Measurements from ENCODE around the gene ASMT. TPM values are rescaled to one million over a fixed set of nuclear protein-coding genes. Genes with fewer than 3 reads are reported as not detected.
A peak's percentile ranks its signal among the peaks of the same experiment; 100 is the strongest.

Gene ASMT
- total and polyA plus RNA-seq, 10 of the 15 experiments (the other 5 are each of a cell fraction or from before 2014, with no cell fraction given) = 0.18 to 0.29 TPM; not detected in 8

GRCh38 chrX:1609311-1609710 is 5.5 kb upstream of the ASMT start:
- Histone ChIP-seq H3K9ac (ENCODE audit: control insufficient read depth, insufficient read depth, low read length) (no peak overlapping the region), H4K20me1 (ENCODE audit: control insufficient read depth, insufficient read depth) (no peaks in the 10 kb centered on the region), H3K36me3 (ENCODE audit: control insufficient read depth in 2 of 2, insufficient read depth in 2 of 2, low read length in 1 of 2) (no peaks in the 10 kb centered on the region; a peak in 1 of 4 replicates), H3K27ac (ENCODE audit: control insufficient read depth, insufficient read depth) (no peak overlapping the region), H3K4me2 (ENCODE audit: control insufficient read depth, insufficient read depth) (no peak overlapping the region), H3K4me3 (no peak overlapping the region), H2AFZ (ENCODE audit: control insufficient read depth, low read depth, low read length) (no peak overlapping the region), H3K27me3 (replicated peaks in 1 of 2; ENCODE audit: control insufficient read depth in 2 of 2, insufficient read depth in 2 of 2, low read length in 1 of 2) (no peaks in the 10 kb centered on the region; a peak in 1 of 4 replicates), H3K79me2 (ENCODE audit: control insufficient read depth, insufficient read depth, low read length) (no peaks in the 10 kb centered on the region), H3K9me3 (replicated peaks; ENCODE audit: control insufficient read depth, insufficient read depth, low read length) (no peaks in the 10 kb centered on the region), H3K4me1 (ENCODE audit: control insufficient read depth, insufficient read depth, low read length) (no peaks in the 10 kb centered on the region; the same call in 1 of the 2 replicates)
- in situ Hi-C loops (cut with MboI) = no loop called here
- intact Hi-C loops (cut with micrococcal nuclease; ENCODE audit: unreplicated experiment) = no loop called here
- WGBS (ENCODE audit: insufficient coverage, insufficient replicate concordance, low lambda C conversion rate, missing lambda C conversion rate) = 48% methylated on average over 10 of the region's 11 CpGs
- DNase-seq (ENCODE audit: low read depth, low spot score) (no peak), FAIRE-seq (no peak), ATAC-seq (peak; percentile 15)
- ChIA-PET POLR2A (no interaction called here), CTCF (no interaction called here), RAD21 (ENCODE audit: unreplicated experiment) (no interaction called here), SMC1A (ENCODE audit: uncharacterized antibody, unreplicated experiment) (no interaction called here)
- BruUV-seq (replicated peaks) = no TSS peak
- TF ChIP-seq ZNF217 (IDR thresholded peaks at IDR 0.05) (no peak), ZNF207 (IDR thresholded peaks at IDR 0.05; ENCODE audit: borderline replicate concordance) (no peak), EZH2 (IDR thresholded peaks at IDR 0.05; ENCODE audit: borderline replicate concordance, control insufficient read depth, low read depth, low read length) (no peak), CBX3 (IDR thresholded peaks at IDR 0.05; ENCODE audit: borderline replicate concordance, low read depth) (no peak), MEF2B (IDR thresholded peaks at IDR 0.05; ENCODE audit: partially characterized antibody, poor library complexity, severe bottlenecking) (no peak), PAX8 (IDR thresholded peaks at IDR 0.05) (no peak), CTCF (IDR thresholded peaks at IDR 0.05 in 2 of 3, conservative IDR thresholded peaks at IDR 0.05 in 1 of 3; ENCODE audit: control insufficient read depth in 2 of 3, extremely low read depth in 1 of 3, insufficient read depth in 1 of 3, low read depth in 3 of 3, low read length in 3 of 3) (no peak), MTA3 (IDR thresholded peaks at IDR 0.05; ENCODE audit: borderline replicate concordance, low read length) (no peak), BCL3 (IDR thresholded peaks at IDR 0.05; ENCODE audit: borderline replicate concordance, insufficient read depth, low read depth, low read length, poor library complexity, severe bottlenecking) (no peak), BMI1 (IDR thresholded peaks at IDR 0.05; ENCODE audit: borderline replicate concordance) (no peak), POLR2A (IDR thresholded peaks at IDR 0.05; ENCODE audit: low read depth, low read length) (no peak), EP300 (IDR thresholded peaks at IDR 0.05; ENCODE audit: borderline replicate concordance in 1 of 2, control insufficient read depth in 1 of 2, low read depth in 2 of 2, low read length in 2 of 2) (no peak), ZNF274 (IDR thresholded peaks at IDR 0.05; ENCODE audit: insufficient read depth, insufficient read length) (no peak), IRF4 (IDR thresholded peaks at IDR 0.05; ENCODE audit: low read depth, low read length) (no peak)
- TF ChIP-seq, protein P1, sequence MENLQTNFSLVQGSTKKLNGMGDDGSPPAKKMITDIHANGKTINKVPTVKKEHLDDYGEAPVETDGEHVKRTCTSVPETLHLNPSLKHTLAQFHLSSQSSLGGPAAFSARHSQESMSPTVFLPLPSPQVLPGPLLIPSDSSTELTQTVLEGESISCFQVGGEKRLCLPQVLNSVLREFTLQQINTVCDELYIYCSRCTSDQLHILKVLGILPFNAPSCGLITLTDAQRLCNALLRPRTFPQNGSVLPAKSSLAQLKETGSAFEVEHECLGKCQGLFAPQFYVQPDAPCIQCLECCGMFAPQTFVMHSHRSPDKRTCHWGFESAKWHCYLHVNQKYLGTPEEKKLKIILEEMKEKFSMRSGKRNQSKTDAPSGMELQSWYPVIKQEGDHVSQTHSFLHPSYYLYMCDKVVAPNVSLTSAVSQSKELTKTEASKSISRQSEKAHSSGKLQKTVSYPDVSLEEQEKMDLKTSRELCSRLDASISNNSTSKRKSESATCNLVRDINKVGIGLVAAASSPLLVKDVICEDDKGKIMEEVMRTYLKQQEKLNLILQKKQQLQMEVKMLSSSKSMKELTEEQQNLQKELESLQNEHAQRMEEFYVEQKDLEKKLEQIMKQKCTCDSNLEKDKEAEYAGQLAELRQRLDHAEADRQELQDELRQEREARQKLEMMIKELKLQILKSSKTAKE (IDR thresholded peaks at IDR 0.05; ENCODE audit: low read depth, poor library complexity, severe bottlenecking) = no peak
- TF ChIP-seq, protein P2, sequence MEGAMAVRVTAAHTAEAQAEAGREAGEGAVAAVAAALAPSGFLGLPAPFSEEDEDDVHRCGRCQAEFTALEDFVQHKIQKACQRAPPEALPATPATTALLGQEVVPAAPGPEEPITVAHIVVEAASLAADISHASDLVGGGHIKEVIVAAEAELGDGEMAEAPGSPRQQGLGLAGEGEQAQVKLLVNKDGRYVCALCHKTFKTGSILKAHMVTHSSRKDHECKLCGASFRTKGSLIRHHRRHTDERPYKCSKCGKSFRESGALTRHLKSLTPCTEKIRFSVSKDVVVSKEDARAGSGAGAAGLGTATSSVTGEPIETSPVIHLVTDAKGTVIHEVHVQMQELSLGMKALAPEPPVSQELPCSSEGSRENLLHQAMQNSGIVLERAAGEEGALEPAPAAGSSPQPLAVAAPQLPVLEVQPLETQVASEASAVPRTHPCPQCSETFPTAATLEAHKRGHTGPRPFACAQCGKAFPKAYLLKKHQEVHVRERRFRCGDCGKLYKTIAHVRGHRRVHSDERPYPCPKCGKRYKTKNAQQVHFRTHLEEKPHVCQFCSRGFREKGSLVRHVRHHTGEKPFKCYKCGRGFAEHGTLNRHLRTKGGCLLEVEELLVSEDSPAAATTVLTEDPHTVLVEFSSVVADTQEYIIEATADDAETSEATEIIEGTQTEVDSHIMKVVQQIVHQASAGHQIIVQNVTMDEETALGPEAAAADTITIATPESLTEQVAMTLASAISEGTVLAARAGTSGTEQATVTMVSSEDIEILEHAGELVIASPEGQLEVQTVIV (IDR thresholded peaks at IDR 0.05; ENCODE audit: borderline replicate concordance, partially characterized antibody) = no peak
